H1 (cell line): ENCODE measurements around the gene CELF2. TPM values are rescaled to one million over a fixed set of nuclear protein-coding genes. Genes with fewer than 3 reads are reported as not detected.

Experiments
- TCF12 ChIP-seq: IDR thresholded peaks from 2 replicates; pipeline ENCODE4 v1.6.1; 2011; ENCODE audit warnings: low read depth, mild to moderate bottlenecking, low read length
- polyA plus RNA-seq, 7 experiments: library from polyadenylated mRNA; depleted of rRNA in 3 of 7; stranded (reverse) in 5 of 7; unstranded in 2 of 7; fragments of >200 nt in 5 of 7; fragments of 200-250 nt in 2 of 7; gene quantifications; 1 replicate in 5 of 7; 2 replicates in 1 of 7; 4 replicates in 1 of 7; pipeline versions ENCODE4 v1.2.1 to v1.2.3, GENCODE V29; 2011 to 2013; ENCODE audit warnings: missing spikeins in 2 of 7, mixed read lengths in 2 of 7
- total RNA-seq: library from RNA; stranded (reverse); fragmentation: NEBNext Ultra II Directional; extraction: Animal tissue kit (Norgen Biotek cat#: 25700); gene quantifications from 2 replicates; pipeline ENCODE4 v1.2.1, GENCODE V29; 2021

Gene CELF2
- total and polyA plus RNA-seq, 2 of the 8 experiments (the other 6 are each of a cell fraction or from before 2014, with no cell fraction given) = 18.3 to 22.7 TPM

DNA sequence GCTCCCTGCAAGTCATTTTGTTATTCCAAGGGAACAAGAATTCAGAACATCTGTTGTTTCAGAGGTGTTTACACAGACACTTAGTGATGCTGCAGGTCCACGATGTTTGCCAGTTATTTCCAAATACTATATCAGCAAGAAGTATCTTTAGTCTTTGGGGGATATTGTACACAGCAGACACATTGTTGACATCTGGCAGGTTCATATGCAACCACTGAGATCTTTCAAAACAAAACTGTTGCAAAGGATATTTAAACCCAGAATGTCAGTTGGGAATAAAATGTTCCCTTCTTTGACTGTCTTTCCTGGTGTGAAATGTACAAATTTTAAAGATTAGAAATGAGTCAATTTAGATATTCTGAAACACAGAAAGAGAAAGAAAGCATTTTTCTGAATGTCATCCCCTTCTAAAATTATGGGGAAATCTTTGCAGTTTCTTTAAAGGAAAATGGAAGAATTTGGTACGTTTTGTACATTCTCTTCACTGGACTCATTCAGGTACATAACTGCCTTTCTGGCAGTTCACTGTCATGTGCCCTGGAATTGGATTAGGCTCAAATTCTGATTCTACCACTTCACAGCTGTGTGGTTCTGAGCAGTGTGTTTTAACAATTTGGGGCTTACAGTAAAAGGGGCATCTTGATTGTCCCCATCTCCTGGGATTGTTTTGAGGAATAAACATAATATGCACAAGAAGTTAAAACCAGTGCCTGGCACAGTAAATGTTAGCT lies 40.3 kb upstream of the CELF2 start (continued):
- TF ChIP-seq TCF12 = no peak
